Measurements from ENCODE around the gene ESYT2.

GRCh38 chr7:158827411-158828132 is 1.7 kb downstream of the ESYT2 start:
- no peak for TF ChIP-seq TAF1 (IDR thresholded peaks at IDR 0.05; ENCODE audit: borderline replicate concordance, low read depth, low read length)
- TF ChIP-seq CTCF (IDR thresholded peaks at IDR 0.05): no peak
- TF ChIP-seq SMC3 (IDR thresholded peaks at IDR 0.05; ENCODE audit: low read depth, low read length): no peak
- TF ChIP-seq SIN3A (IDR thresholded peaks at IDR 0.05; ENCODE audit: borderline replicate concordance, low read depth, low read length): no peak
- TF ChIP-seq RFX5 (IDR thresholded peaks at IDR 0.05; ENCODE audit: low read length): no peak

All from SK-N-SH (cell line).